ENCODE results near the gene TTR. TPM values are rescaled to one million over a fixed set of nuclear protein-coding genes. Genes with fewer than 3 reads are reported as not detected.

Gene TTR
- total and polyA plus RNA-seq, 2 donors (not counting 1 experiment from before 2014, with no cell fraction given) = not detected

DNA sequence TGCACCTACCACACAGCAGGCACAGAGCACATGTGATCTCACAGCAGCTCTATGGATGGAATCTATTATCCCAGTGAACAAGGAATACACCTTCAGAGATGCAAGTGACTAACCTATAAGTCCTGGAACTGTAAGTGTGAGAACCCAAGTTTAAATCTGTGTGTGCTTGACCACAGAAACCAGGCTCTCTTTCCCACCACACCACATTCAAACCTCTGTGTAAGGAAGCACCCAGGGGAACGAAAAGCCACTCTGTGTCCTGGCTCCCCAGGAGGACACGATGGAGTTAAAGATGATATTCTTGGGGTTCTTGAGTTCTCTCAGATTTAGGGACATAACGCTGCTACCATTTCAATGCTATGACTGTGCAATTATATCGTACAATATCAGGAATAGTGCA, 38.9 kb downstream of the TTR start:
- Histone ChIP-seq H2AFZ (ENCODE audit: insufficient read depth, low read depth, low read length, poor library complexity, severe bottlenecking) (no peak overlapping the region), H3K79me2 (ENCODE audit: control insufficient read depth, insufficient read depth, low read length) (no peaks in the 10 kb centered on the region), H3K4me1 (ENCODE audit: control insufficient read depth in 2 of 2, insufficient read depth in 2 of 2, low read length in 2 of 2) (peaks cover 5 to 10% of the 10 kb centered on the region in 2 donors), H4K20me1 (ENCODE audit: control insufficient read depth, insufficient read depth, low read length, poor library complexity, severe bottlenecking) (no peaks in the 10 kb centered on the region), H3K9me3 (ENCODE audit: control extremely low read depth in 1 of 3, control insufficient read depth in 2 of 3, insufficient read depth in 1 of 3, low read length in 2 of 3) (no peaks in the 10 kb centered on the region), H3K4me3 (ENCODE audit: control extremely low read depth in 1 of 5, extremely low read depth in 1 of 5, insufficient read depth in 1 of 5, low read depth in 2 of 5, low read length in 4 of 5) (no peak overlapping the region), H3K4me2 (replicated peaks; ENCODE audit: low read depth, low read length, poor library complexity, severe bottlenecking) (no peak overlapping the region), H3K27me3 (replicated peaks in 1 of 4; ENCODE audit: control extremely low read depth in 1 of 4, control insufficient read depth in 3 of 4, insufficient read depth in 4 of 4, low read length in 3 of 4) (no peaks in the 10 kb centered on the region), H3K36me3 (replicated peaks in 1 of 2; ENCODE audit: control extremely low read depth in 1 of 2, control insufficient read depth in 1 of 2, extremely low read depth in 1 of 2, insufficient read depth in 2 of 2, low read length in 1 of 2) (no peaks in the 10 kb centered on the region), H3K9ac (ENCODE audit: low read length) (no peak overlapping the region), H3K27ac (ENCODE audit: low read length in 2 of 2) (no peak overlapping the region)
- intact Hi-C loops (cut with micrococcal nuclease) = no loop called here
- ChIA-PET POLR2A (no interaction called here), CTCF (no interaction called here)
- H3K9me3 Mint-ChIP-seq (ENCODE audit: insufficient read depth) = no peaks in the 10 kb centered on the region
- WGBS (ENCODE audit: insufficient coverage) = 86% methylated on average over 3 of the region's 4 CpGs
- TF ChIP-seq, protein P1, sequence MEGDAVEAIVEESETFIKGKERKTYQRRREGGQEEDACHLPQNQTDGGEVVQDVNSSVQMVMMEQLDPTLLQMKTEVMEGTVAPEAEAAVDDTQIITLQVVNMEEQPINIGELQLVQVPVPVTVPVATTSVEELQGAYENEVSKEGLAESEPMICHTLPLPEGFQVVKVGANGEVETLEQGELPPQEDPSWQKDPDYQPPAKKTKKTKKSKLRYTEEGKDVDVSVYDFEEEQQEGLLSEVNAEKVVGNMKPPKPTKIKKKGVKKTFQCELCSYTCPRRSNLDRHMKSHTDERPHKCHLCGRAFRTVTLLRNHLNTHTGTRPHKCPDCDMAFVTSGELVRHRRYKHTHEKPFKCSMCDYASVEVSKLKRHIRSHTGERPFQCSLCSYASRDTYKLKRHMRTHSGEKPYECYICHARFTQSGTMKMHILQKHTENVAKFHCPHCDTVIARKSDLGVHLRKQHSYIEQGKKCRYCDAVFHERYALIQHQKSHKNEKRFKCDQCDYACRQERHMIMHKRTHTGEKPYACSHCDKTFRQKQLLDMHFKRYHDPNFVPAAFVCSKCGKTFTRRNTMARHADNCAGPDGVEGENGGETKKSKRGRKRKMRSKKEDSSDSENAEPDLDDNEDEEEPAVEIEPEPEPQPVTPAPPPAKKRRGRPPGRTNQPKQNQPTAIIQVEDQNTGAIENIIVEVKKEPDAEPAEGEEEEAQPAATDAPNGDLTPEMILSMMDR (IDR thresholded peaks at IDR 0.05) = no peak
- no peak for TF ChIP-seq EZH2 (IDR thresholded peaks at IDR 0.05; ENCODE audit: borderline replicate concordance, insufficient read depth, low read depth, low read length, poor library complexity, severe bottlenecking)
- H3K27me3 Mint-ChIP-seq = peaks cover 4% of the 10 kb centered on the region
- H3K4me3 Mint-ChIP-seq = no peak overlapping the region
- H3K27ac Mint-ChIP-seq = no peak overlapping the region
- H3K4me1 Mint-ChIP-seq = peaks cover 12% of the 10 kb centered on the region
- no peak for DNase-seq
- ATAC-seq (ENCODE audit: low read depth) = no peak

DNA sequence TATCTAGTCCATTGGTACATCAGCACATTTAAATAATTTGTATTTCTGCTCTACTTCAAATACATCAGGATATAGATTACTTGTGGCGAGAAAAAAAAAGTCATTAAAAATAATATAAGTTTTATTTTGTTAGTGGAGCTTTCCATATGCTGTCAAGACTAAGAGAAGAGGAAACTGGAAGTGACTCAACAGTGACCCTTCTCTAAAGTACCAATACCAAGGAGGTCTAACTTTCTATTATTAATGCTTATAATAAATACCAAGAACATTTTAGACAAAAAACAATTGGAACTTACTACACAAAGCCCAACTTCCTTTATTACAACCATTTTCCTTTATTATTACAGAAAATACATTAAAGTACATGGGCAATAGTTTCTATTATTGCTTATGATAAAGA, 39.8 kb downstream of the TTR start:
- Histone ChIP-seq H4K20me1 (ENCODE audit: control insufficient read depth, insufficient read depth, low read length, poor library complexity, severe bottlenecking) (no peaks in the 10 kb centered on the region), H3K27ac (ENCODE audit: low read length in 2 of 2) (no peak overlapping the region), H3K4me3 (ENCODE audit: control extremely low read depth in 1 of 5, extremely low read depth in 1 of 5, insufficient read depth in 1 of 5, low read depth in 2 of 5, low read length in 4 of 5) (no peak overlapping the region), H3K36me3 (replicated peaks in 1 of 2; ENCODE audit: control extremely low read depth in 1 of 2, control insufficient read depth in 1 of 2, extremely low read depth in 1 of 2, insufficient read depth in 2 of 2, low read length in 1 of 2) (no peaks in the 10 kb centered on the region), H3K27me3 (replicated peaks in 1 of 4; ENCODE audit: control extremely low read depth in 1 of 4, control insufficient read depth in 3 of 4, insufficient read depth in 4 of 4, low read length in 3 of 4) (no peaks in the 10 kb centered on the region), H3K79me2 (ENCODE audit: control insufficient read depth, insufficient read depth, low read length) (no peaks in the 10 kb centered on the region), H2AFZ (ENCODE audit: insufficient read depth, low read depth, low read length, poor library complexity, severe bottlenecking) (no peak overlapping the region), H3K4me1 (ENCODE audit: control insufficient read depth in 2 of 2, insufficient read depth in 2 of 2, low read length in 2 of 2) (peaks cover 5 to 10% of the 10 kb centered on the region in 2 donors), H3K9me3 (ENCODE audit: control extremely low read depth in 1 of 3, control insufficient read depth in 2 of 3, insufficient read depth in 1 of 3, low read length in 2 of 3) (no peaks in the 10 kb centered on the region), H3K9ac (ENCODE audit: low read length) (no peak overlapping the region), H3K4me2 (replicated peaks; ENCODE audit: low read depth, low read length, poor library complexity, severe bottlenecking) (no peak overlapping the region)
- H3K4me1 Mint-ChIP-seq = peaks cover 12% of the 10 kb centered on the region
- peaks cover 4% of the 10 kb centered on the region for H3K27me3 Mint-ChIP-seq
- no peak overlapping the region for H3K4me3 Mint-ChIP-seq
- WGBS (ENCODE audit: insufficient coverage) = no CpG with 5 or more reads among the region's 1 CpG
- ATAC-seq (ENCODE audit: low read depth) (no peak), DNase-seq (no peak)
- TF ChIP-seq, protein P1 (IDR thresholded peaks at IDR 0.05) = no peak
- TF ChIP-seq EZH2 (IDR thresholded peaks at IDR 0.05; ENCODE audit: borderline replicate concordance, insufficient read depth, low read depth, low read length, poor library complexity, severe bottlenecking) = no peak
- intact Hi-C loops (cut with micrococcal nuclease) = no loop called here
- no peak overlapping the region for H3K27ac Mint-ChIP-seq
- ChIA-PET POLR2A (no interaction called here), CTCF (no interaction called here)
- peaks cover 2% of the 10 kb centered on the region for H3K9me3 Mint-ChIP-seq (ENCODE audit: insufficient read depth)

Data from B cell (primary cell).